Activated CD8-positive, alpha-beta T cell treated with anti-CD3 and anti-CD28 coated beads for 36 hours (primary cell): ENCODE results near the gene TFAP2E. TPM values are rescaled to one million over a fixed set of nuclear protein-coding genes. Genes with fewer than 3 reads are reported as not detected.

ENCODE experiments used
- ATAC-seq: fragments of 200-7000 bp; cut with Tn5 transposase; one replicate; pipeline ENCODE4 v1.10.0; 2021; ENCODE audit warnings: mild to moderate bottlenecking, moderate library complexity
- CTCF ChIA-PET: fragments of 350-600 bp; sonication (Branson Sonifier 250); formaldehyde crosslinking; loops from one replicate; lab custom pipeline; 2021; ENCODE audit warnings: antibody characterized with exemption; lab: Charles Lee
- POLR2A ChIA-PET: fragments of 350-600 bp; sonication (Branson Sonifier 250); formaldehyde crosslinking; loops from one replicate; lab custom pipeline; 2021; ENCODE audit warnings: antibody characterized with exemption; lab: Charles Lee
- DNase-seq: peaks from one replicate; pipeline ENCODE4 v3.0.0-alpha.2; 2020
- H3K27ac Mint-ChIP-seq: one replicate; pipeline ENCODE4 v1.8.0; 2021; ENCODE audit warnings: mild to moderate bottlenecking, mixed read lengths
- H3K27me3 Mint-ChIP-seq: one replicate; pipeline ENCODE4 v1.8.0; 2021; ENCODE audit warnings: mixed read lengths
- H3K36me3 Mint-ChIP-seq: one replicate; pipeline ENCODE4 v1.8.0; 2021; ENCODE audit warnings: low read depth, mixed read lengths
- H3K4me1 Mint-ChIP-seq: one replicate; pipeline ENCODE4 v1.8.0; 2021; ENCODE audit warnings: low read depth, mixed read lengths
- H3K4me3 Mint-ChIP-seq: one replicate; pipeline ENCODE4 v1.8.0; 2021; ENCODE audit warnings: mild to moderate bottlenecking, moderate library complexity, mixed read lengths
- H3K9me3 Mint-ChIP-seq: one replicate; pipeline ENCODE4 v1.8.0; 2021; ENCODE audit warnings: mixed read lengths
- intact Hi-C: fragments of 100-400 bp; cut with micrococcal nuclease; formaldehyde crosslinking; loops from one replicate; pipeline ENCODE4 v1.10.0; 2022
- total RNA-seq, 2 experiments: library from RNA; stranded (reverse); gene quantifications; one replicate each; pipeline ENCODE4 v1.2.3, GENCODE V29; 2021
- TF ChIP-seq, protein P1 (sequence below): fragments of 200-600 bp; IDR thresholded peaks from one replicate; pipeline ENCODE4 v1.8.0; 2022; ENCODE audit warnings: antibody characterized with exemption, mild to moderate bottlenecking

The TFAP2E gene
- total RNA-seq, 2 experiments from 2014 or later, result 0.56 to 0.58 TPM

DNA sequence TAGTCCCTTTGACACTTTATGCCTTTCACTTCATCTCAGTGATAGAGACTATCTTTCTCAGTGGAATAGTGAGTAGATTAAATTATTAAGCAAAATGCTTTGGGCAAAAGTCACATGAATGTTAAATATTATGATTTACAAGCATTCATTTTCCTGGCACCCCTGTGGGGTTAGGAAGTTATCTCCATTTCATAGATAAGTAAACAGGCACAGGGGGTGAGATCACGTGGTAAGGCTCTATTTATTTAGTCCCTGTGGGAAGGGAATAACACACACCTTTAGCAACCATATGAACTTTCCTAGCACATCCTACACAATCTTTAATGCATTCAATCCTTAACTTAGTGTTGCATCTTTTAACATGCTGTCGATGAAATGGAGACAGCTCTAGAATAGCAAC is 55.9 kb downstream of the TFAP2E start:
- Mint-ChIP-seq H3K9me3 (no peaks in the 10 kb centered on the region), H3K27me3 (no peaks in the 10 kb centered on the region), H3K36me3 (peaks cover 43% of the 10 kb centered on the region), H3K4me3 (no peak overlapping the region), H3K27ac (no peak overlapping the region), H3K4me1 (peaks cover 4% of the 10 kb centered on the region)
- ATAC-seq (no peak), DNase-seq (no peak)
- POLR2A ChIA-PET, result interaction anchor here (0.9 to 1.3 kb wide), 2 partner anchors 8 to 11 kb away, joined by 3 read pairs; no protein-coding TSS in a partner anchor
- intact Hi-C loops, result no loop called here
- TF ChIP-seq, protein P1, sequence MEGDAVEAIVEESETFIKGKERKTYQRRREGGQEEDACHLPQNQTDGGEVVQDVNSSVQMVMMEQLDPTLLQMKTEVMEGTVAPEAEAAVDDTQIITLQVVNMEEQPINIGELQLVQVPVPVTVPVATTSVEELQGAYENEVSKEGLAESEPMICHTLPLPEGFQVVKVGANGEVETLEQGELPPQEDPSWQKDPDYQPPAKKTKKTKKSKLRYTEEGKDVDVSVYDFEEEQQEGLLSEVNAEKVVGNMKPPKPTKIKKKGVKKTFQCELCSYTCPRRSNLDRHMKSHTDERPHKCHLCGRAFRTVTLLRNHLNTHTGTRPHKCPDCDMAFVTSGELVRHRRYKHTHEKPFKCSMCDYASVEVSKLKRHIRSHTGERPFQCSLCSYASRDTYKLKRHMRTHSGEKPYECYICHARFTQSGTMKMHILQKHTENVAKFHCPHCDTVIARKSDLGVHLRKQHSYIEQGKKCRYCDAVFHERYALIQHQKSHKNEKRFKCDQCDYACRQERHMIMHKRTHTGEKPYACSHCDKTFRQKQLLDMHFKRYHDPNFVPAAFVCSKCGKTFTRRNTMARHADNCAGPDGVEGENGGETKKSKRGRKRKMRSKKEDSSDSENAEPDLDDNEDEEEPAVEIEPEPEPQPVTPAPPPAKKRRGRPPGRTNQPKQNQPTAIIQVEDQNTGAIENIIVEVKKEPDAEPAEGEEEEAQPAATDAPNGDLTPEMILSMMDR, result no peak
- CTCF ChIA-PET, result interaction anchor here (1.2 to 3.2 kb wide), 4 partner anchors 16 to 98 kb away, joined by 3 to 14 read pairs (median 6); no protein-coding TSS in a partner anchor

DNA sequence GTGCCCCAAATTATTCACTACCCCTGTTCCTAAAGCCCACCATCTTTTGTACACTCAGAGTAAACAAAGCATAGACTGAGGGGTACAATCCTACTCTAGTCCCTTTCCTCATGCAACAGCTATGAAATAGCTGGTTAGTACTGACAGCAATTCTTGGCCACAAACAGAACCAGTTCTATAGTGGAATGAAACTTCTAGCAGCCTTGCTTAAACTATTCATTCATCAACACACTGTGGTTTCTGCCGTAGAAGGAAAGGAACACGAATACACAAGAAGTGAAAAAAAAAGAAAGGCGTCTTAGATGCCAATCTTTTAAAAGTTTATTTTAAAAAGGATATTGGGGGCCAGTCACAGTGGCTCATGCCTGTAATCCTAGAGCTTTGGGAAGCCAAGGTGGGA is 58.3 kb downstream of the TFAP2E start:
- POLR2A ChIA-PET, result no interaction called here
- H3K4me1 Mint-ChIP-seq, result peaks cover 7% of the 10 kb centered on the region
- intact Hi-C loops, result no loop called here
- DNase-seq (no peak), ATAC-seq (no peak)
- no peaks in the 10 kb centered on the region for H3K9me3 Mint-ChIP-seq
- TF ChIP-seq, protein P1, result no peak
- H3K27ac Mint-ChIP-seq, result no peak overlapping the region
- CTCF ChIA-PET, result interaction anchor here (1.0 kb wide), 1 partner anchor 12 kb away, joined by 4 read pairs; no protein-coding TSS in a partner anchor
- H3K27me3 Mint-ChIP-seq, result no peaks in the 10 kb centered on the region
- no peak overlapping the region for H3K4me3 Mint-ChIP-seq
- peaks cover 52% of the 10 kb centered on the region for H3K36me3 Mint-ChIP-seq

DNA sequence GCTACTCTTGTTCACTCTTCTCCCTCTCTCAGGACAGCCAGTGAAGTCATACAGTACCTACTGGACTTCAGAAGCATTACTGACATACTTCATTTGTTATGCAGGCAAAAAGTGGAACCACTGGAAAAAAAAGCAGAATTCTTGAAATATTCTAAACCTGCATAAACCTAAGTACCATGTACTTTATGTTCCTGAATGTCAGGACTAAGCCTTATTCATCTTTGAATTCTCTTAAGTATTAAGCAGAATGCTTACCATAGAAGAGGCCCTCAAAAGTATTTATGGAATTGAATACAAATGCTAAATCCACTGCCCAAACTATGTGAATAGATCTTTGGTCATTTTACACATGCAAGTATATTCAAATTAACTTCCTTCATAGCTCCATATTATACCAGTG is 60.4 kb downstream of the TFAP2E start:
- CTCF ChIA-PET, result no interaction called here
- POLR2A ChIA-PET, result interaction anchor here (1.2 kb wide), 1 partner anchor 10 kb away, joined by 7 read pairs; no protein-coding TSS in a partner anchor
- intact Hi-C loops, result no loop called here
- DNase-seq (no peak), ATAC-seq (no peak)
- Mint-ChIP-seq H3K27me3 (no peaks in the 10 kb centered on the region), H3K4me1 (peaks cover 18% of the 10 kb centered on the region), H3K27ac (no peak overlapping the region), H3K4me3 (no peak overlapping the region), H3K36me3 (peaks cover 53% of the 10 kb centered on the region), H3K9me3 (no peaks in the 10 kb centered on the region)
- TF ChIP-seq, protein P1, result no peak

DNA sequence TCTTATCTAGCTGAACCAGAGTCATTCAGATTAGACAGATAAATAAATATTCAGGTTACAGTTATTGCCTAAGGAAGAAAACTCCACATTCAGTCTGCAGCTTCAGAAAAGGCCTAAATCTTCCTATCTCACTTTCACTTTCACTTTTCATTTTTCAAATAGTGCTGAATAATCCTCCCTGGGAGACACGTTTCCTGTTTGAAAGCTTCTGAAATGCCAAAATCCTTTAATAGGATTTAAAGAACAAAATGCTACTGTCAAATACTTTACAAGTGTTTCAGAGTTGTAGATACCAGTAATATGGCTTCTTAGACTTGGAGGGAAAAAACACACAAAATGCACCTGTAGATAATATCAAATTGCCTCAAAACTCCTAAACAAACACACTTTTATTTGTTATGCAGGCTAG is 64.3 kb downstream of the TFAP2E start:
- POLR2A ChIA-PET, result interaction anchor here (0.6 to 1.1 kb wide), 5 partner anchors 9 to 287 kb away, joined by 3 to 4 read pairs (median 3); partner anchors contain the start of gene CLSPN
- CTCF ChIA-PET, result interaction anchor here (1.3 to 2.7 kb wide), 4 partner anchors 9 to 91 kb away, joined by 3 to 16 read pairs (median 4); no protein-coding TSS in a partner anchor
- no peak for DNase-seq
- Mint-ChIP-seq H3K27me3 (no peaks in the 10 kb centered on the region), H3K36me3 (peaks cover 29% of the 10 kb centered on the region), H3K9me3 (no peaks in the 10 kb centered on the region), H3K4me3 (peak overlapping the region; percentile 80), H3K4me1 (peaks cover 33% of the 10 kb centered on the region), H3K27ac (peak overlapping the region; percentile 93)
- ATAC-seq, result no peak
- TF ChIP-seq, protein P1, result no peak
- intact Hi-C loops, result loop anchor here (2.0 kb wide), 1 partner anchor 81 kb away; the partner anchor contains the start of gene C1orf216
